Suprapubic skin (tissue), 4 donors: ENCODE measurements around the gene ZMAT3.

Experiments used
- POLR2A ChIP-seq, 2 donors: fragments of 450-650 bp; IDR thresholded peaks; one replicate each; pipeline ENCODE4 v1.6.1; 2017; ENCODE audit warnings: antibody characterized with exemption in 2 of 2, mild to moderate bottlenecking in 2 of 2, moderate library complexity in 2 of 2
- POLR2AphosphoS5 ChIP-seq, 3 donors: sonication (generic); formaldehyde crosslinking; IDR thresholded peaks; one replicate each; pipeline ENCODE4 v1.6.1; 2017; ENCODE audit warnings: antibody characterized with exemption in 3 of 3
- TF ChIP-seq, protein P1 (sequence below), 2 donors: fragments of 200-600 bp in 1 of 2; fragments of 450-650 bp in 1 of 2; sonication (generic) in 1 of 2; IDR thresholded peaks; one replicate each; pipeline ENCODE4 v1.5.1; 2016 to 2019; ENCODE audit warnings: antibody characterized with exemption in 2 of 2, mild to moderate bottlenecking in 1 of 2, moderate library complexity in 1 of 2

DNA sequence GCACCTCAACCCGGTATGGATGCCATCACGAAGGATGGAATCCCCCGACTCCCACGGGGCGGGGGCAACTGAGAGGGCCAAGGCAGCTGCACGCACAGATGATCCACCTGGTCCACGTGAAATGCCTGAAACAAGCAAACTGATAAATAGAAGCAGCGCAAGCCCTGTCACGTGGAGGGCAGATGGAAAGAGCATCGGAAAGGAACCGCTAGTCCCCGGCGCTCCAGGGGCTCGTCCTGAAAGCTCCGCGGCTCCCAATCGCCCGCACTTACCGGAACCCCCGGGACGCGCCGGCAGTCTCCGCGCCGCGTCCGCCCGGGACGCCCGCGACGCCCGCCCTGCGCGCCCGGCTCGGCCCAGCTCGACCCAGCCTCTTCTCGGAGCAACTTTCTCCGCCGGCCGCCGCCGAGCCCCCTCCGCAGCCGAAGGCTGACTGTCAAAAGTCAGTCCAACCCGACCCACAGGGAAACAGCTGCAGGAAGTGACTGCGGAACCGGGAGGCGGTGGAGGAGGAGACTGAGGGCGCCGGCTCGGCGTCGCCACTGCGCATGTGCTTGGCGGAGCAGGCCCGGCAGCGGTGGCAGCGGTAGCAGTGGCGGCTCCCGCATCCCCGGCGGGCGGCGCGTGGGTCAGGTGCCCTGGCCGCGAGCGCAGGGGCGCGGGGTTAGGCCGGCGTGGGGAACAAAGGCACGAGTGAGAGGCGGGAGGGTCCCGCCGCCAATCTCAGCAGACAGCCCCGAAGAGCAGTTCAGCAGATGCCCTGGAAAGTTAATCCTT lies at the start of gene ZMAT3:
- peak in 1 of 2 donors; percentile 62 for TF ChIP-seq POLR2A (IDR thresholded peaks at IDR 0.05)
- TF ChIP-seq, protein P1, sequence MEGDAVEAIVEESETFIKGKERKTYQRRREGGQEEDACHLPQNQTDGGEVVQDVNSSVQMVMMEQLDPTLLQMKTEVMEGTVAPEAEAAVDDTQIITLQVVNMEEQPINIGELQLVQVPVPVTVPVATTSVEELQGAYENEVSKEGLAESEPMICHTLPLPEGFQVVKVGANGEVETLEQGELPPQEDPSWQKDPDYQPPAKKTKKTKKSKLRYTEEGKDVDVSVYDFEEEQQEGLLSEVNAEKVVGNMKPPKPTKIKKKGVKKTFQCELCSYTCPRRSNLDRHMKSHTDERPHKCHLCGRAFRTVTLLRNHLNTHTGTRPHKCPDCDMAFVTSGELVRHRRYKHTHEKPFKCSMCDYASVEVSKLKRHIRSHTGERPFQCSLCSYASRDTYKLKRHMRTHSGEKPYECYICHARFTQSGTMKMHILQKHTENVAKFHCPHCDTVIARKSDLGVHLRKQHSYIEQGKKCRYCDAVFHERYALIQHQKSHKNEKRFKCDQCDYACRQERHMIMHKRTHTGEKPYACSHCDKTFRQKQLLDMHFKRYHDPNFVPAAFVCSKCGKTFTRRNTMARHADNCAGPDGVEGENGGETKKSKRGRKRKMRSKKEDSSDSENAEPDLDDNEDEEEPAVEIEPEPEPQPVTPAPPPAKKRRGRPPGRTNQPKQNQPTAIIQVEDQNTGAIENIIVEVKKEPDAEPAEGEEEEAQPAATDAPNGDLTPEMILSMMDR (IDR thresholded peaks at IDR 0.05) = no peak
- peak in 2 of 3 donors; percentile 5 to 34 for TF ChIP-seq POLR2AphosphoS5 (IDR thresholded peaks at IDR 0.05)
